B cell (primary cell): ENCODE results near the gene SPTB. TPM values are rescaled to one million over a fixed set of nuclear protein-coding genes. Genes with fewer than 3 reads are reported as not detected.

Experiments used
- ATAC-seq: fragments of 200-7000 bp; cut with Tn5 transposase; one replicate; pipeline ENCODE4 v1.10.0; 2021; ENCODE audit warnings: low read depth, mild to moderate bottlenecking, moderate number of reproducible peaks, moderate library complexity
- CTCF ChIA-PET: fragments of 350-600 bp; sonication (Branson Sonifier 250); formaldehyde crosslinking; loops from one replicate; lab custom pipeline; 2021; ENCODE audit warnings: antibody characterized with exemption, inconsistent platforms; lab: Charles Lee
- POLR2A ChIA-PET: fragments of 350-600 bp; sonication (Branson Sonifier 250); formaldehyde crosslinking; loops from one replicate; lab custom pipeline; 2021; ENCODE audit warnings: antibody characterized with exemption; lab: Charles Lee
- DNase-seq: peaks from one replicate; pipeline ENCODE4 v3.0.0; 2013
- H2AFZ ChIP-seq: 2 replicates; pipeline ENCODE4 v1.6.1; 2012; ENCODE audit warnings: mild to moderate bottlenecking, low read depth, low read length; ENCODE audit not compliant: insufficient read depth, poor library complexity, severe bottlenecking
- H3K27ac ChIP-seq, 2 donors: 1 replicate in 1 of 2; 2 replicates in 1 of 2; pipeline ENCODE4 v1.5.1; 2012 to 2013; ENCODE audit warnings: low read length in 2 of 2, mild to moderate bottlenecking in 2 of 2, moderate library complexity in 1 of 2
- H3K27me3 ChIP-seq, 4 experiments: fragments of 200-600 bp in 1 of 4; sonication (generic) in 1 of 4; replicated peaks in 1 of 4; 1 replicate in 2 of 4; 2 replicates in 2 of 4; pipeline versions ENCODE4 v1.6.1 to v1.7.0; 2013 to 2016; ENCODE audit warnings: low read length in 3 of 4, mild to moderate bottlenecking in 2 of 4, mixed read lengths in 1 of 4, moderate library complexity in 1 of 4; ENCODE audit not compliant: insufficient read depth in 4 of 4, control insufficient read depth in 3 of 4; ENCODE audit errors: control extremely low read depth in 1 of 4
- H3K36me3 ChIP-seq, 2 experiments: replicated peaks in 1 of 2; 1 replicate in 1 of 2; 2 replicates in 1 of 2; pipeline versions ENCODE4 v1.6.1 to v1.7.1; 2013; ENCODE audit warnings: low read length in 1 of 2; ENCODE audit not compliant: insufficient read depth in 2 of 2, control insufficient read depth in 1 of 2; ENCODE audit errors: control extremely low read depth in 1 of 2, extremely low read depth in 1 of 2
- H3K4me1 ChIP-seq, 2 donors: fragments of 200-600 bp in 1 of 2; sonication (generic) in 1 of 2; 1 replicate in 1 of 2; 2 replicates in 1 of 2; pipeline versions ENCODE4 v1.5.1 to v1.6.1; 2013 to 2017; ENCODE audit warnings: low read length in 2 of 2; ENCODE audit not compliant: control insufficient read depth in 2 of 2, insufficient read depth in 2 of 2
- H3K4me2 ChIP-seq: replicated peaks from 2 replicates; pipeline ENCODE3; 2012; ENCODE audit warnings: mild to moderate bottlenecking, low read depth, low read length; ENCODE audit not compliant: poor library complexity, severe bottlenecking
- H3K4me3 ChIP-seq, 5 experiments: fragments of 200-600 bp in 1 of 5; sonication (generic) in 1 of 5; 1 replicate in 3 of 5; 2 replicates in 2 of 5; pipeline versions ENCODE4 v1.5.1 to v1.7.0; 2011 to 2016; ENCODE audit warnings: low read length in 4 of 5, mild to moderate bottlenecking in 4 of 5, low read depth in 2 of 5, control low read depth in 1 of 5, moderate library complexity in 1 of 5; ENCODE audit not compliant: insufficient read depth in 1 of 5; ENCODE audit errors: control extremely low read depth in 1 of 5, extremely low read depth in 1 of 5
- H3K79me2 ChIP-seq: fragments of 200-600 bp; sonication (generic); one replicate; pipeline ENCODE4 v1.6.0; 2016; ENCODE audit warnings: low read length; ENCODE audit not compliant: control insufficient read depth, insufficient read depth
- H3K9ac ChIP-seq: fragments of 200-600 bp; sonication (generic); 2 replicates; pipeline ENCODE4 v1.6.1; 2017; ENCODE audit warnings: mild to moderate bottlenecking, low read length, moderate library complexity
- H3K9me3 ChIP-seq, 3 donors: one replicate each; pipeline versions ENCODE4 v1.6.1 to v1.7.1; 2013; ENCODE audit warnings: low read length in 2 of 3; ENCODE audit not compliant: control insufficient read depth in 2 of 3, insufficient read depth in 1 of 3; ENCODE audit errors: control extremely low read depth in 1 of 3
- H4K20me1 ChIP-seq: 2 replicates; pipeline ENCODE4 v1.6.0; 2012; ENCODE audit warnings: mild to moderate bottlenecking, low read length; ENCODE audit not compliant: insufficient read depth, control insufficient read depth, poor library complexity, severe bottlenecking
- H3K27ac Mint-ChIP-seq: one replicate; pipeline ENCODE4 v1.8.0; 2021; ENCODE audit warnings: mixed read lengths
- H3K27me3 Mint-ChIP-seq: one replicate; pipeline ENCODE4 v1.8.0; 2021; ENCODE audit warnings: mixed read lengths
- H3K4me1 Mint-ChIP-seq: one replicate; pipeline ENCODE4 v1.8.0; 2021; ENCODE audit warnings: mixed read lengths
- H3K4me3 Mint-ChIP-seq: one replicate; pipeline ENCODE4 v1.8.0; 2021; ENCODE audit warnings: mixed read lengths
- H3K9me3 Mint-ChIP-seq: one replicate; pipeline ENCODE4 v1.8.0; 2022; ENCODE audit warnings: mixed read lengths; ENCODE audit not compliant: insufficient read depth
- CTCF ChIP-seq: fragments of 200-600 bp; IDR thresholded peaks from one replicate; pipeline ENCODE4 v1.8.0; 2022; ENCODE audit warnings: antibody characterized with exemption, mild to moderate bottlenecking
- EZH2 ChIP-seq: IDR thresholded peaks from 2 replicates; pipeline ENCODE4 v1.6.1; 2012; ENCODE audit warnings: borderline replicate concordance, low read depth, mild to moderate bottlenecking, moderate library complexity, low read length; ENCODE audit not compliant: insufficient read depth, poor library complexity, severe bottlenecking
- WGBS: methylation state at CpG from one replicate; pipeline ENCODE4 v1.1.5; 2013; ENCODE audit warnings: missing lambda C conversion rate; ENCODE audit not compliant: insufficient coverage; 5-methylcytosine and 5-hydroxymethylcytosine counted together
- intact Hi-C: fragments of 100-400 bp; cut with micrococcal nuclease; formaldehyde crosslinking; loops from one replicate; pipeline ENCODE4 v1.10.0; 2022
- polyA plus RNA-seq: library from polyadenylated mRNA; depleted of rRNA; stranded (reverse); fragments of >200 nt; gene quantifications from 2 replicates; pipeline ENCODE4 v1.2.3, GENCODE V29; 2012
- total RNA-seq, 2 donors: library from RNA; stranded (reverse); fragments of 120-200 nt in 1 of 2; gene quantifications; 1 replicate in 1 of 2; 2 replicates in 1 of 2; pipeline versions ENCODE4 v1.2.3 to v1.2.4, GENCODE V29; 2013 to 2022

SPTB gene
- total and polyA plus RNA-seq, 2 donors (not counting 1 experiment from before 2014, with no cell fraction given): 0.12 TPM; not detected in 1

GRCh38 chr14:64772397-64772950, 107.2 kb downstream of the SPTB start:
- H3K4me2 ChIP-seq: no peak overlapping the region
- no peak overlapping the region for H3K4me3 ChIP-seq
- no peak for ATAC-seq
- POLR2A ChIA-PET: no interaction called here
- H3K4me1 ChIP-seq: no peaks in the 10 kb centered on the region
- no peak overlapping the region for H2AFZ ChIP-seq
- H3K9ac ChIP-seq: no peak overlapping the region
- H3K27ac ChIP-seq: no peak overlapping the region
- no peaks in the 10 kb centered on the region for H4K20me1 ChIP-seq
- no peaks in the 10 kb centered on the region for H3K79me2 ChIP-seq
- no peak for DNase-seq
- no peaks in the 10 kb centered on the region for H3K36me3 ChIP-seq
- CTCF ChIA-PET: interaction anchor here (1.0 to 1.4 kb wide), 3 partner anchors 8 to 119 kb away, joined by 3 to 4 read pairs (median 4); no protein-coding TSS in a partner anchor
- Mint-ChIP-seq H3K27ac (no peak overlapping the region), H3K4me1 (no peaks in the 10 kb centered on the region), H3K4me3 (no peak overlapping the region), H3K9me3 (no peaks in the 10 kb centered on the region), H3K27me3 (no peaks in the 10 kb centered on the region)
- intact Hi-C loops: no loop called here
- 97% methylated on average over 36 of the region's 36 CpGs for WGBS
- H3K9me3 ChIP-seq: no peaks in the 10 kb centered on the region
- no peaks in the 10 kb centered on the region for H3K27me3 ChIP-seq
- TF ChIP-seq CTCF (no peak), EZH2 (no peak)

- Histone ChIP-seq H3K4me1 (no peaks in the 10 kb centered on the region), H3K36me3 (no peaks in the 10 kb centered on the region), H3K4me3 (no peak overlapping the region), H3K9me3 (no peaks in the 10 kb centered on the region), H2AFZ (no peak overlapping the region), H3K27ac (no peak overlapping the region), H4K20me1 (no peaks in the 10 kb centered on the region), H3K4me2 (no peak overlapping the region), H3K27me3 (no peaks in the 10 kb centered on the region), H3K79me2 (no peaks in the 10 kb centered on the region), H3K9ac (no peak overlapping the region)
- Mint-ChIP-seq H3K27ac (no peak overlapping the region), H3K4me1 (no peaks in the 10 kb centered on the region), H3K4me3 (no peak overlapping the region), H3K27me3 (no peaks in the 10 kb centered on the region), H3K9me3 (no peaks in the 10 kb centered on the region)
- CTCF ChIA-PET: no interaction called here
- WGBS: 42% methylated on average over 1 of the region's 2 CpGs
- intact Hi-C loops: no loop called here
- no peak for ATAC-seq
- DNase-seq: no peak
- POLR2A ChIA-PET: no interaction called here
- no peak for TF ChIP-seq CTCF
- TF ChIP-seq EZH2: no peak
Observed at GRCh38 chr14:64771161-64771560, 108.5 kb downstream of the SPTB start.
